Central memory CD4-positive, alpha-beta T cell (primary cell): ENCODE results near the gene SH3BP1.
A peak's percentile ranks its signal among the peaks of the same experiment; 100 is the strongest.
"Not testable (repeated sequence)": the region's sequence is repeated elsewhere in the genome, so short reads cannot be mapped to it uniquely, and the experiment has no call there.

Experiments used
- DNase-seq: peaks from one replicate; pipeline ENCODE4 v3.0.0; 2022

Gene SH3BP1

GRCh38 chr22:37680191-37680851 lies 40.9 kb downstream of the SH3BP1 start:
- DNase-seq: no peak

GRCh38 chr22:37681001-37681424 lies 41.5 kb downstream of the SH3BP1 start:
- DNase-seq: no peak

DNA sequence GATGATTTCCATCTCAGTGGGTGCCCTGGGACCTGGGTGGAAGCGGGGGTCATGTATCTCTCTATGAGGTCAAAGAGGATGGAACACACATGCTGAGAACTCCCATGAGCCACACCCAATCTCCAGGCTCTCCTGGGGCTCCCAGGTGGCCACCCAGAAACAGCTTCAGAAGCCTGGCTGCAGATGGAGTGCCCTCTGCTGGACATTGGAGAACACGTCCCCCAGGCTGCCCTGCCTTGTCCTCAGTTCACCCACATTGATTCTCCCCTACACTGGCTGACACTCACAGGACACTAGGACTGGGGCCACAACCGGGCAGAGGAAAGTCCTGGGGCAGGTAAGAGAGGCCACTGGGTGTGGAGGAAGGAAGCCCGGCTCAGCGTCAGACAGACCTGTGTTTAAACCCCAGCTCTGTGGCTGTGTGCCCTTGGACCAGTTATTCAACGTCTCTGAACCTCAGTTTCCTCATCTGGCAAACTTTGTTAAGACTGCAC lies 42.1 kb downstream of the SH3BP1 start:
- peak; percentile 65 for DNase-seq

DNA sequence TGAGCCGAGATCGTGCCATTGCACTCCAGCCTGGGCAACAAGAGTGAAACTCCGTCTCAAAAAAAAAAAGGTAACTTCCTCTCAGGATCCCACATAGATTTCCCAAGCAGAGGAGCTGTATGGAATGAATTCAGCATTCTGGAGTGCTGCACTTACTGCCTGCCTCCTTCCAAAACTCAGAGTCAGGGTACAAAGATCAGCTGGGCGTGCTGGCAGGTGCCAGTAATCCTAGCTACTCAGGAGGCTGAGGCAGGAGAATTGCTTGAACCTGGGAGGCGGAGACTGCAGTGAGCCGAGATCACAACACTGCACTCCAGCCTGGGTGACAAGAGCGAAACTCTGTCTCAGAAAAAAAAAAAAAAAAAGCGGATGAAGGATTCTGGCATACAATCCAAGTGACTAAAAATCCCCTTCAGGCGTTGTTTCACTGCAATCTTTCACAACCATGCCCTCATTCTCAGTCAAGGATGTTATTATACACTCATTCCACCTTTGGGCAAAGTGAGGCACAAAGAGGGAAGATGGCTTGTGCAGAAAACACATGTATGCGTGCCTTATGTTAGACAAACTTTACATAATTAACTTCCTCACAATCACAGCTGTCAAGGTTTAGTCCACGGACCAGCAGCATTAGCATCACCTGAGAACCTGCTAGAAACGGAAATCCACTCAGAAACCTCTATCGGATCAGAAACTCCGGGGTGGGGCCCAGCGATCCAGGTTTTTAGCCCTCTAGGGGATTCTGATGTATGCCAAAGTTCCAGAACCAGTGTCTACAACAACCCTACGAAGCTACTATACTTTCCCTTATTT lies 45.5 kb downstream of the SH3BP1 start:
- DNase-seq: no peak

DNA sequence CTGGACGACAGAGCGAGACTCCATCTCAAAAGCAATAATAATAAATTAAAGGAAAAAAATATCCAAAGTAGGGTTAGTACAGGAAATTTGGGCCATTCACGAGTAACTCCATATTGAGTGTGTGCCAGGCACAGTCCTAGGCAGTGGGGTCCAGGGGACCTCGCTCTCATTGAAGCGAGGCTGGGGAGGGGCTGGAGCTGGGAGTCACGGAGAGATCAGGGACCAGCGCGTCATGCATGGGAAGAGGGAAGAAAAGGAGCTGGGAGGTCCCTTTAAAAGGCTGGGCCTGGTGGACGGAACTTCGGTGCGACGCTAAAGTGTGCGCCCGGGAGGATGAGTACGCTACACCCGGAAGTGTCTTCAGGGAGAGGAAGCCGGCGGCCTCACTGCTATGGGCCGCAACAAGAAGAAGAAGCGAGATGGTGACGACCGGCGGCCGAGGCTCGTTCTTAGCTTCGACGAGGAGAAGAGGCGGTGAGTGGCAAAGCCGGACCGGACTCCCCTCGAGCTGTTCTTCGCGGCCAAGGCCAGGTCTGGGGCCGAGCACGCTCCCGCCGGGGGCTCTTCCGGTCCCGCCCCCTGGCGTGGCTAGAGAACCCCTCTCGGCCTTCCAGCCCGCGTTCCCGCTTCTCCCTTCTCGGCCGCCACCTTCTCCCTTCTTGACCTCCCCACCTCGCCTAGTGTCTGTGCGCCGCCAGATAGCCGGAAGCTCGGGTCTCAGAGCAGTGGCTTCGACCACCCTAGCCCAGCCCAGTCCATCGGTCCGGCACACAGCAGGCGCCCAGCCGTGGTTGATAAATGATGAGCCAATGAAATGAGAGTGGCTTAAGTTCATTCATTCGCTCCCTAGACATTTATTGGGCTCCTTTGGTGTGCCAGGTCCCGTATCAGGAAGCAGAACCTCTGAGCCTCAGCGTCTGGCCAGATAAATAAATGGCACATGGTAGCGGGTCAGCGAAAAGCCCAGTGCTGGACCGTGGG lies 46.8 kb downstream of the SH3BP1 start, which contains the start of gene NOL12:
Gene NOL12, plus strand, starts transcription at position 342 of the 981 bp plus-strand sequence. Its CDS starts 50 bp downstream, at position 392.
- peak; percentile 71 for DNase-seq

DNA sequence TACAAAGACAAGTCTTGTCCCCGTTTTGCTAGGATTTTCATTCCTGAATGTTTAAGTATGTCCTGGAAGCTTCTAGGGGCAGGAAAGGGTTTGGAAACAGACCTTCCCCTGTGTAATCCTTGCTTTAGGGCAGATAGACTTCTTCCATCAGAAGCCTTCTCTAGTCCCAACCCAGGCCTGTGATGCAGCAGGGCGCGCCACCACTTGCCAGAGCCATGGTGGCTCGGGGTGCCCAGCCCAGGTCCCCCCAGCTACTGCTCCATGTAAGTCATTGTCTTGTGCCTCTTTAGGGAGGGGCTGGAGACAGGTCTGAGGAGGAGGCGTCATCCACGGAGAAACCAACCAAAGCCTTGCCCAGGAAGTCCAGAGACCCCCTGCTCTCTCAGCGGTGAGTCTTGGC lies 50.9 kb downstream of the SH3BP1 start:
- no peak for DNase-seq

GRCh38 chr22:37690901-37691504 lies 51.5 kb downstream of the SH3BP1 start:
- DNase-seq: no peak

GRCh38 chr22:37692627-37693285 lies 53.3 kb downstream of the SH3BP1 start:
- DNase-seq: no peak

- DNase-seq: not testable (repeated sequence)
Measured at GRCh38 chr22:37694131-37694530, 54.7 kb downstream of the SH3BP1 start.

DNA sequence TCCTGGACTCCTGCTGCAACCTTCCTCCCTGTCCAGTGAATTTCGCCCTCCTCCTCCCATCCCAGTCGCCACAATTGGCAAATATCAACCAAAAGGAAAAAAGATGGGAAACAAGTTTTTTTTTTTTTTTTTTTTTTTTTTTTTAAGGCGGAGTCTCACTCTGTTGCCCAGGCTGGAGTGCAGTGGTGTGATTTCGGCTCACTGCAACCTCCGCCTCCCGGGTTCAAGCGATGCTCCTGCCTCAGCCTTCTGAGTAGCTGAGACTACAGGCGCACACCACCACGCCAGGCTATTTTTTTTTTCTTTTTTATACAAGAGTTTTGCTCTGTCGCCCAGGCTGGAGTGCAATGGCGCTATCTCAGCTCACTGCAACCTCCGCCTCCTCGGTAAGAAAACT lies 56.8 kb downstream of the SH3BP1 start:
- DNase-seq: not testable (repeated sequence)

DNA sequence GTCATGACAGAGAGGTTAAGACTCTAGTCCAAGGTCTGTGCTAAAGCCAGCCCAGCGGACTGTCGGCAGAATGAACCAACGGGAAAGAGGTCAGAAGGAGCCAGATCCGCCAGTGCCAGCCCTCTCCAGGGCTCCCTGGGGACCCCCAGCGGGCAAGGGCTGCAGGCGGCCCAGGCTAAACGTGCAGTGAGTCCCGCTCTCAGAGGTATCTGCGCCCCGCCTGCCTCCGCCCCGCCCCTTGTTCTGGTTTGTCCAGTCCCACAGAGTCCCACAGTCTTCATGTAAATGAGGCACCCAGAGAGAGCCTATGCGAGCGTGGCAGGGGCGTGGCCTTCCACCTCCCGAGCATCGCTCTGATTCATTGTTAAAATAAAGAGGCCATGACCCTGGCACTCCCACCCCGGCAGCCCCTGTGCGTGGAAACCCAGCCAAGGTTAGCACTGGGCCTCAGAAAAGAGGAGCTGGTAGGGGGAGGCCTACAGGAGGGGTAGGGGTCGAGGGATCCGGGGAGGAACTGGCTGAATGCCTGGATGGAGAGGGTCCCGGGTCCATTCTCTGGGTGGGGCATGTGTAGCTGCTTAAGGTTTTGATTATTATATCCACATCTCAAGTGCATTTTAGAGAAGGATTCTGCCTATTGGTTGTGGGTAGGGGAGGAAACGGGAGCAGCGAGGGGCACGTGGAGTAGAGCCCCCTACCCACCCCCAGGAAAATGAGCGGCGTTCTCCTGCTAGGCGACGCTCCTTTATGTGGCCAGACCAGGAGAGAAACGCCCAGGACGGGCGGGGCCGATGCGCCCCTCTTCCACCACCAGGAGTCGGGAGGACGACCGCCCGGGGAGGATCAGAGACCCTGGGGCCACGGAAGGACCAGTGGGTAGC lies 57.4 kb downstream of the SH3BP1 start, which contains the start of gene TRIOBP:
Gene TRIOBP, plus strand, starts transcription at position 392 of the 881 bp plus-strand sequence. CDS start 4,318 bp downstream, outside the sequence.
- DNase-seq: peak; percentile 83

DNA sequence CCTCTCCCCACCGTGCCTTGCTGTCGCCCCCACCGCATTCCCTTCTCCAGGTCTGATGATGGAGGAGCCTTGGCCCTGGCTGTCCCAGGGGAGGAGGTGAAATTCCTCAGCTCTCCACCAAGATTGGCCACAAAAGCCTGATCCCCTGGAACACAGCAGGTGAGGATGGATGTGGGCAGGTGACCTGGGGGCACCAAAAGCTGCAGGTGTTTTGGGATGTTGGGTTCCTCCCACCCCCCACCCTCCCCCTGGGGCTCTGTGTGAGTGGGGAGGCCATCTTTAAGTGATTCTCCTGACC lies 58.0 kb downstream of the SH3BP1 start:
- no peak for DNase-seq

DNA sequence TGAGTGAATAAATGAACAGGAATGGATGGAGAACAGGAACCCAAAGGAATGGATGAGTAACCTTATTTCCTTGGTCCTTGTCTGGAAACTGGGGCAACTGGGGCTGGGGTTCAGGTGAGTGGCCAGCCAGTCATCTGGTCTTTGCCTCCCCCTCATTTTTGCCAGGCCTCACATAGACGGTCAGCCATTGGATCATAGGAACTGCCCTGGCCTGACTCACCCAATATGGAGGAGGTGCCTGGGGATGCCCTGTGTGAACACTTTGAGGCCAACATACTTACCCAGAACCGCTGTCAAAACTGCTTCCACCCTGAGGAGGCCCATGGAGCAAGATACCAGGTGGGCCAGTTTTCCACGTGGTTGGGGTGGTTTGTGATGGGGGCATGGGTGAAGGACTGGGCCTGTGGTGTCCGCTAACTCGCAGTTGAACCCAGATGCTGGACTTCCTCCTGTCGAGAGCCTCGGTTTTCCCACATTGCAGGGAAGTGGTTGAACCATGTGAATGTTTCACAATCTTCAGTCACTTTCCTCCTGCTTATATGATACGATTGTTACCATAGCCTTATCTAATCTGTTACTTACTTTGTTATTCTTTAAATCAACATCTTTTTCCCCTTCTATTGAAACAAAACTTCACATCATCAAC lies 61.8 kb downstream of the SH3BP1 start:
- no peak for DNase-seq

DNA sequence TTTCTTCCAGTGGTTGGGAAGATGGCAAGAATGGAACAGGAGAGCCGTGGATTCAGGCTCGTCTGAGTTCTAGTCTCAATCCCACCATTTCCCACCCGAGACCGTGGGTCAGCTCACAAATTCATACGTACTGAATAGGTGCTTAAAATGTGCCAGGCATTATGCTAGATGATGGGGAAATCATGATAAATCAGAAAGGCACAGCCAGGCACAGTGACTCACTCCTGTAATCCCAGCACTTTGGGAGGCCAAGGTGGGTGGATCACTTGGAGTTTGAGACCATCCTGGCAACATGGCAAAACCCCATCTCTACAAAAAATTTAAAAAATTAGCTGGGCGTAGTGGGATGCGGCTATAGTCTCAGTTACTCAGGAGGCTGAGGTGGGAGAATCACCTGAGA lies 64.4 kb downstream of the SH3BP1 start:
- no peak for DNase-seq

DNA sequence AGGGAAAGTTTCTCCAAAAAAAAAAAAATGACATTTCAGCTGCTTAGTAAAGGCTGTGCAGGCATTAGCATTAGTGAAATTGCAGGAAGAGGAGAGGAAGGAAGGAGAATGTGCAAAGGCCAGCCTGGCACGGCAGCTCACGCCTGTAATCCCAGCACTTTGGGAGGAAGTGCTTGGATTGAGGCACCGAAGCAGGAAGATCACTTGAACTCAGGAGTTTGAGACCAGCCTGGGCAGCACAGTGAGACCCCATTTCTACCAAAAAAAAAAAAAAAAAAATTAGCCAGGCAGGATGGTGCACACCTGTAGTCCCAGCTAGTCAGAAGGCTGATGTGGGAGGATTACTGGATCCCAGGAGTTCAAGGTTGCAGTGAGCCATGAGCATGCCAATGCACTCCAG lies 65.2 kb downstream of the SH3BP1 start:
- no peak for DNase-seq

DNA sequence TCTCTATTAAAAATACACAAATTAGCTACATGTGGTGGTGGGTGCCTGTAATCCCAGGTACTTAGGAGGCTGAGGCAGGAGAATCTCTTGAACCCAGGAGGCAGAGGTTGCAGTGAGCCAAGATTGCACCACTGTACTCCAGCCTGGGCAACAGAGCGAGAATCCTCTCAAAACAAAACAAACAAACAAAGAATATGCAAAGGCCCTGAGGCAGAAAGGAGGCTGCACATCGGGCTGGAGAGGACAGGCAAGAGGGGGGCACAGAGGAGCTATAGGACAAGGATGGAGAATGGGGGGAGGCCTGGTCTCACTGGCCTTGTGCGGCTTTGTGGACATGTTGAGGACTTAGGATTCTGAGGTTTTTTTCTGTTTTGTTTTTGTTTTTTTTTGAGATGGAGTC lies 65.7 kb downstream of the SH3BP1 start:
- no peak for DNase-seq
